Psoas muscle (tissue), 8 donors: Measurements from ENCODE around the gene KCTD6. TPM values are rescaled to one million over a fixed set of nuclear protein-coding genes. Genes with fewer than 3 reads are reported as not detected.

Experiments
- ATAC-seq, 4 donors: fragments of 200-7000 bp; cut with Tn5 transposase; one replicate each; pipeline ENCODE4 v1.9.1; 2020; ENCODE audit warnings: moderate library complexity in 3 of 4, mild to moderate bottlenecking in 2 of 4
- DNase-seq, 2 donors: peaks; one replicate each; pipeline ENCODE4 v3.0.0-alpha.2; 2020
- H3K27ac ChIP-seq: fragments of 200-600 bp; one replicate; pipeline ENCODE4 v1.8.0; 2022
- H3K27me3 ChIP-seq, 3 donors: fragments of 200-600 bp in 1 of 3; one replicate each; pipeline versions ENCODE4 v1.6.1 to v1.8.0; 2013 to 2022; ENCODE audit warnings: low read length in 2 of 3, mild to moderate bottlenecking in 2 of 3, moderate library complexity in 1 of 3; ENCODE audit not compliant: insufficient read depth in 3 of 3
- H3K36me3 ChIP-seq, 2 donors: fragments of 200-600 bp in 1 of 2; one replicate each; pipeline versions ENCODE4 v1.6.1 to v1.8.0; 2013 to 2022; ENCODE audit warnings: low read depth in 1 of 2, mild to moderate bottlenecking in 1 of 2, moderate library complexity in 1 of 2; ENCODE audit not compliant: insufficient read depth in 1 of 2
- H3K4me1 ChIP-seq: fragments of 200-600 bp; one replicate; pipeline ENCODE4 v1.8.0; 2022
- H3K4me3 ChIP-seq: fragments of 200-600 bp; one replicate; pipeline ENCODE4 v1.8.0; 2022; ENCODE audit warnings: mild to moderate bottlenecking
- H3K9me3 ChIP-seq: fragments of 200-600 bp; one replicate; pipeline ENCODE4 v1.8.0; 2022
- CTCF ChIP-seq: fragments of 200-600 bp; IDR thresholded peaks from one replicate; pipeline ENCODE4 v1.8.0; 2022; ENCODE audit warnings: antibody characterized with exemption
- WGBS, 3 donors: extraction: QIAGEN DNeasy Blood & Tissue Kit; methylation state at CpG; one replicate each; pipeline versions ENCODE4 v1.1.6 to v1.1.7; 2013; 5-methylcytosine and 5-hydroxymethylcytosine counted together
- intact Hi-C, 2 donors: fragments of 100-400 bp; cut with DNase I; formaldehyde crosslinking; loops; one replicate each; pipeline versions ENCODE4 v1.11.0 to v1.14.2; 2022
- polyA plus RNA-seq, 3 donors: library from polyadenylated mRNA; stranded (reverse); fragments of 200-250 nt; gene quantifications; one replicate each; pipeline ENCODE4 v1.2.3, GENCODE V29; 2013
- total RNA-seq, 4 donors: library from RNA; stranded (reverse); fragmentation: NEBNext Ultra II Directional in 2 of 4; extraction: Animal tissue kit (Norgen Biotek cat#: 25700) in 2 of 4; gene quantifications; one replicate each; pipeline versions ENCODE4 v1.2.1 to v1.2.4, GENCODE V29; 2021 to 2023
- donor health status: healthy with polysubstance abuse.
- donor health status: DM: no; HTN: no; CAD: no; lungs with moderate emphysema.
- donor health status: Bipolar disorder and iron deficiency.
- donor health status: healthy.
- donor health status: DM: yes; HTN: yes; CAD: no.
- donor health status: DM: no; HTN: no; CAD: no.
- donor health status: DM: no; HTN: no; CAD: no.
- donor health status: DM: yes; HTN: yes; CAD: no.

Gene KCTD6
- total and polyA plus RNA-seq, 7 donors, result 2.6 to 11.0 (median 6.7) TPM

DNA sequence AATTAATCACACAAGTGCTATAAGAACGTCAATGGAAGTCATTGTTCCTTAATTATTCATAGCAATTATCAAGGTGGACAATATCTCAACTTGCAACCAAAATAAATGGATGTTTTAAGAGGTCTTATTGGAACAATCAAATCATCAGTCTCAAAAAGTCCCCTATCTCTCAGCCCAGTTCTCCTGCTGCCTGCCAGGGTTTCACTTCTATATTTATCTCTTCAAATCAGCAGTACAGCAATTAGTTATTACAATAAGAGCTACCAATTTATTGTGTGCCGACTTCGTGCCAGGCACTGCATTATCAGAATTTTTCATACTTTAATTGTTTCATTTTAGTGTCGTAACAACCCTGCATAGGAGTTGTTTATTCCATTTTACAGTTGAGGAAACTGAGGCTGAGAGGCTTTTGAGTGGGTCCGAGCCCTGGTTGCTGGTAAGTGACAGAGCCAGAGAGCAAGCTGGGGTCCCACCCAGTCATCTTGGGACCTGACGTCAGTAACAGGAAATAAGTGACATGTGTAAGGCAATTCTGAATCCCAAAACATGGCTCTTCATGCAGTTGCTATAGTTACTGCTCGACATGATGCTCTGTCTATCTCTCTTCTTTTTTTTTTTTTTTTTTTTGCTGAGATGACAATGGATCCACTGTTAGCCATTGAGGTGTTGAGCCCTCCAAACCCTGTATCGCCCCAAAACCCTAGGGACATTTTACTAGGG lies 8.8 kb upstream of the KCTD6 start:
- WGBS, 3 donors, result 61 to 72% (median 62%) methylated on average over 8 of the region's 8 CpGs
- intact Hi-C loops, result no loop called here
- DNase-seq, result no peak
- H3K9me3 ChIP-seq, result peaks cover 15% of the 10 kb centered on the region
- no peak for TF ChIP-seq CTCF
- no peaks in the 10 kb centered on the region for H3K36me3 ChIP-seq
- H3K27me3 ChIP-seq, result no peaks in the 10 kb centered on the region
- H3K4me3 ChIP-seq, result no peak overlapping the region
- no peak overlapping the region for H3K27ac ChIP-seq
- peaks cover 5% of the 10 kb centered on the region for H3K4me1 ChIP-seq
- no peak for ATAC-seq

DNA sequence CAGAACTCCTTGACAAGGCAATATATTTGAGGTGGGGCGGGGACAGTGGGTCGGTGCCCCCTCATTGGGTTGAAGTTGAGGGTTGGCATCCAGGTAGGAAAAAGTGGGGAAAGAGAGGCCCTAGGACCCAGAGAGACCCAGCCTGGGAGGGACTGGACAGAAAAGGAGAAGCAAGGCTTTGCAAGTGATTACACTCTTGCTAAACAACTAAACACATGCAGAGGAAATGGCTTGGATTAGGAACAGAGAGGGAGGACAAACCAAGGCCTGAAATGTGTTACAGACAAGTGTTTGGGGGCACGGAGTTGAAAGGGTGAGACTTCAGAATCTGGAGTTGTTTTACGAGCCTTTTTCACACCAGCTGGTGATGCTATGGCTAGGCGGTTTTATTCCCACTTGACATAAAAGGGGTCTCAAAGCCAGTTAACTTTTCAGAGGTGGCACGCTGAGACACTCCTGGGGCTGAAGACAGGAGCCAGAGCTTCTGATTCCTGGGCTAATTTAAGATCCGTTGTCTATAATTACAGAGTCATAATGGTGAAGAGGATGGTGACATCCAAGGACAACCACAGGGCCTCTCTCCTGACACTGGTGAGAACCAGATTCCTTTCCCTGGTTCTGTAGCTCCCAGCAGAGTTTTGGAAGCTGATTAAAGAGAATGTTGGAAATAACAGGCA lies 7.7 kb upstream of the KCTD6 start:
- no peak overlapping the region for H3K27ac ChIP-seq
- peaks cover 5% of the 10 kb centered on the region for H3K4me1 ChIP-seq
- DNase-seq (no peak), ATAC-seq (peak; percentile 65 to 87 (median 74))
- TF ChIP-seq CTCF, result no peak
- intact Hi-C loops, result no loop called here
- no peaks in the 10 kb centered on the region for H3K27me3 ChIP-seq
- peaks cover 13% of the 10 kb centered on the region for H3K9me3 ChIP-seq
- no peaks in the 10 kb centered on the region for H3K36me3 ChIP-seq
- 46 to 55% (median 47%) methylated on average over 7 of the region's 7 CpGs for WGBS, 3 donors
- H3K4me3 ChIP-seq, result no peak overlapping the region

DNA sequence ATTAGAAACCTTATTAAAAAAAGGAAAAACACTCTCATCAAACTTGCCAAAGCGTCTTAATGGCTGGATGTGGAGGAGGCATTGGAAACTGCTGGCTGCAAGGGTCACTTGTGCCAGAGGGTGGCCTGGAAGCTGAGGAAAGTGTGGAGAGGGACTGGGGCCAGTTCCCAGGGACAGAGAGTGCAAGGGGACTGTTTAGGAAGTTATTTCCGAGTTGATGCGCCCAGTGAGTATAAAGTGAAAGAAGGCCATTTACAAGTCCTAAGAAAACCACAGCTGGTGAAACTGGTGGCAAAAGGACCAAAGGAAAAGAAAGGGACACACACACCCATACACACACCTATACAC lies 7.2 kb upstream of the KCTD6 start:
- Histone ChIP-seq H3K4me3 (no peak overlapping the region), H3K36me3 (no peaks in the 10 kb centered on the region), H3K27me3 (no peaks in the 10 kb centered on the region), H3K9me3 (peaks cover 8% of the 10 kb centered on the region), H3K27ac (no peak overlapping the region), H3K4me1 (peaks cover 5% of the 10 kb centered on the region)
- intact Hi-C loops, result no loop called here
- ATAC-seq, result peak in 2 of 4 donors; percentile 25 to 28
- no peak for DNase-seq
- WGBS, 3 donors, result 62 to 66% (median 63%) methylated on average over 3 of the region's 3 CpGs
- no peak for TF ChIP-seq CTCF

GRCh38 chr3:58485801-58486435 lies 6.0 kb upstream of the KCTD6 start:
- intact Hi-C loops, result no loop called here
- H3K27ac ChIP-seq, result no peak overlapping the region
- TF ChIP-seq CTCF, result no peak
- WGBS, 3 donors, result 83 to 91% (median 85%) methylated on average over 6 of the region's 6 CpGs
- DNase-seq, result no peak
- no peak overlapping the region for H3K4me3 ChIP-seq
- H3K27me3 ChIP-seq, result no peaks in the 10 kb centered on the region
- H3K4me1 ChIP-seq, result peaks cover 7% of the 10 kb centered on the region
- no peaks in the 10 kb centered on the region for H3K36me3 ChIP-seq
- no peak for ATAC-seq
- H3K9me3 ChIP-seq, result no peaks in the 10 kb centered on the region
